IMR-90 (cell line): ENCODE results near the gene PLCB2. TPM values are rescaled to one million over a fixed set of nuclear protein-coding genes. Genes with fewer than 3 reads are reported as not detected.

Source experiments
- ATAC-seq: fragments of 200-7000 bp; cut with Tn5 transposase; 2 replicates; pipeline ENCODE4 v1.9.1; 2020; ENCODE audit warnings: low read depth, mild to moderate bottlenecking, moderate library complexity
- BruUV-seq: library from RNA; stranded (reverse); fragments of 400-500 nt; replicated peaks from 2 replicates; lab custom pipeline; 2021; lab: Mats Ljungman, UMichigan
- CTCF ChIA-PET: fragments of 300-600 bp; formaldehyde crosslinking; extraction: SDS; loops from one replicate; lab custom pipeline; 2021; ENCODE audit warnings: antibody characterized with exemption; lab: Yijun Ruan, JAX
- POLR2A ChIA-PET: fragments of 300-600 bp; sonication (Branson Sonifier 250); formaldehyde crosslinking; loops from one replicate; lab custom pipeline; 2022; ENCODE audit warnings: antibody characterized with exemption; ENCODE audit not compliant: unreplicated experiment; lab: Charles Lee
- DNase-seq: peaks from one replicate; pipeline ENCODE4 v3.0.0; 2013
- H2AFZ ChIP-seq: replicated peaks from 2 replicates; pipeline ENCODE3; 2013; ENCODE audit warnings: low read length, mild to moderate bottlenecking; ENCODE audit not compliant: poor library complexity
- H2AK5ac ChIP-seq: 2 replicates; pipeline ENCODE4 v1.6.1; 2013; ENCODE audit warnings: low read depth, low read length, inconsistent platforms
- H2AK9ac ChIP-seq: replicated peaks from 2 replicates; pipeline ENCODE3; 2013; ENCODE audit warnings: mild to moderate bottlenecking, low read depth, low read length, moderate library complexity; ENCODE audit not compliant: poor library complexity
- H2BK120ac ChIP-seq: 2 replicates; pipeline ENCODE4 v1.6.1; 2013; ENCODE audit warnings: low read depth, low read length, inconsistent platforms
- H2BK15ac ChIP-seq: 3 replicates; pipeline ENCODE4 v1.6.1; 2013; ENCODE audit warnings: low read depth, low read length, inconsistent platforms
- H2BK20ac ChIP-seq: 2 replicates; pipeline ENCODE4 v1.6.1; 2013; ENCODE audit warnings: low read depth, mild to moderate bottlenecking, inconsistent platforms, low read length, moderate library complexity
- H2BK5ac ChIP-seq: 2 replicates; pipeline ENCODE4 v1.6.1; 2013; ENCODE audit warnings: mild to moderate bottlenecking, low read depth, low read length, inconsistent platforms; ENCODE audit not compliant: poor library complexity, severe bottlenecking
- H3K14ac ChIP-seq: replicated peaks from 2 replicates; pipeline ENCODE4 v1.6.1; 2013; ENCODE audit warnings: low read depth, low read length, inconsistent platforms
- H3K18ac ChIP-seq: 2 replicates; pipeline ENCODE4 v1.6.1; 2013; ENCODE audit warnings: low read depth, low read length, control low read depth
- H3K23ac ChIP-seq: 2 replicates; pipeline ENCODE4 v1.6.1; 2013; ENCODE audit warnings: low read depth, low read length, inconsistent platforms
- H3K27ac ChIP-seq: 2 replicates; pipeline ENCODE4 v1.5.1; 2013; ENCODE audit warnings: mild to moderate bottlenecking, control low read depth, low read length; ENCODE audit not compliant: insufficient read depth
- H3K27me3 ChIP-seq: 2 replicates; pipeline ENCODE4 v1.6.1; 2013; ENCODE audit warnings: low read length; ENCODE audit not compliant: control insufficient read depth, insufficient read depth
- H3K36me3 ChIP-seq: 2 replicates; pipeline ENCODE4 v1.6.1; 2013; ENCODE audit warnings: low read length, mixed read lengths; ENCODE audit not compliant: control insufficient read depth, insufficient read depth
- H3K4ac ChIP-seq: 2 replicates; pipeline ENCODE4 v1.6.1; 2013; ENCODE audit warnings: low read depth, low read length, inconsistent platforms
- H3K4me1 ChIP-seq: 2 replicates; pipeline ENCODE4 v1.6.1; 2013; ENCODE audit warnings: low read length, mixed read lengths; ENCODE audit not compliant: control insufficient read depth, insufficient read depth
- H3K4me2 ChIP-seq: 2 replicates; pipeline ENCODE4 v1.6.1; 2013; ENCODE audit warnings: low read depth, mild to moderate bottlenecking, control low read depth, low read length, moderate library complexity
- H3K4me3 ChIP-seq: 2 replicates; pipeline ENCODE4 v1.5.1; 2013; ENCODE audit warnings: low read depth, mild to moderate bottlenecking, control low read depth, low read length, moderate library complexity; ENCODE audit not compliant: insufficient read depth
- H3K56ac ChIP-seq: 2 replicates; pipeline ENCODE4 v1.6.1; 2013; ENCODE audit warnings: low read length, inconsistent platforms; ENCODE audit not compliant: insufficient read depth; ENCODE audit errors: extremely low read depth
- H3K79me1 ChIP-seq, 2 experiments: 2 replicates each; pipeline ENCODE4 v1.6.1; 2013; ENCODE audit warnings: low read length in 2 of 2, inconsistent platforms in 1 of 2, low read depth in 1 of 2
- H3K9ac ChIP-seq: 2 replicates; pipeline ENCODE4 v1.6.1; 2013; ENCODE audit warnings: low read depth, low read length, control low read depth
- H3K9me1 ChIP-seq: 2 replicates; pipeline ENCODE4 v1.6.1; 2013; ENCODE audit warnings: low read length, inconsistent platforms; ENCODE audit not compliant: insufficient read depth
- H3K9me3 ChIP-seq: 2 replicates; pipeline ENCODE4 v1.6.1; 2013; ENCODE audit warnings: low read length; ENCODE audit not compliant: control insufficient read depth, insufficient read depth
- H4K20me1 ChIP-seq: 2 replicates; pipeline ENCODE4 v1.6.1; 2013; ENCODE audit warnings: low read length, inconsistent platforms; ENCODE audit not compliant: insufficient read depth
- H4K5ac ChIP-seq: 2 replicates; pipeline ENCODE4 v1.6.1; 2013; ENCODE audit warnings: mild to moderate bottlenecking, low read depth, low read length, control low read depth
- H4K8ac ChIP-seq, 2 experiments: 2 replicates each; pipeline ENCODE4 v1.6.1; 2013; ENCODE audit warnings: low read depth in 2 of 2, low read length in 2 of 2, control low read depth in 1 of 2, inconsistent platforms in 1 of 2
- H4K91ac ChIP-seq: 2 replicates; pipeline ENCODE4 v1.6.1; 2013; ENCODE audit warnings: low read depth, low read length, inconsistent platforms; ENCODE audit not compliant: insufficient read depth
- BHLHE40 ChIP-seq: fragments of 150-350 bp; IDR thresholded peaks from 2 replicates; pipeline ENCODE4 v1.6.1; 2016; ENCODE audit warnings: mild to moderate bottlenecking, low read depth, low read length
- CEBPB ChIP-seq: IDR thresholded peaks from 2 replicates; pipeline ENCODE4 v1.6.1; 2012; ENCODE audit warnings: low read depth, low read length, improper control_type of control experiment
- CHD1 ChIP-seq: IDR thresholded peaks from 2 replicates; pipeline ENCODE4 v1.6.1; 2012; ENCODE audit warnings: low read depth, low read length, improper control_type of control experiment
- CTCF ChIP-seq: conservative IDR thresholded peaks from 2 replicates; pipeline ENCODE4 v1.5.1; 2012; ENCODE audit warnings: mild to moderate bottlenecking, low read depth, low read length, improper control_type of control experiment
- ELK1 ChIP-seq: fragments of 150-350 bp; IDR thresholded peaks from 2 replicates; pipeline ENCODE4 v1.6.1; 2016; ENCODE audit warnings: low read depth, mild to moderate bottlenecking, low read length, moderate library complexity, borderline replicate concordance
- FOS ChIP-seq: fragments of 150-350 bp; IDR thresholded peaks from 2 replicates; pipeline ENCODE4 v1.6.1; 2016; ENCODE audit warnings: low read depth, low read length
- MAZ ChIP-seq: IDR thresholded peaks from 2 replicates; pipeline ENCODE4 v1.6.1; 2012; ENCODE audit warnings: low read depth, mild to moderate bottlenecking, low read length, improper control_type of control experiment, moderate library complexity, borderline replicate concordance
- MXI1 ChIP-seq: IDR thresholded peaks from 2 replicates; pipeline ENCODE4 v1.6.1; 2012; ENCODE audit warnings: low read depth, mild to moderate bottlenecking, low read length, moderate library complexity, borderline replicate concordance
- NFE2L2 ChIP-seq: fragments of 150-350 bp; IDR thresholded peaks from 2 replicates; pipeline ENCODE4 v1.6.1; 2016; ENCODE audit warnings: low read depth, mild to moderate bottlenecking, low read length
- POLR2A ChIP-seq: IDR thresholded peaks from 2 replicates; pipeline ENCODE4 v1.6.1; 2012; ENCODE audit warnings: mild to moderate bottlenecking, low read depth, low read length
- RAD21 ChIP-seq: IDR thresholded peaks from 2 replicates; pipeline ENCODE4 v1.6.1; 2012; ENCODE audit warnings: low read length, improper control_type of control experiment
- RCOR1 ChIP-seq: IDR thresholded peaks from 2 replicates; pipeline ENCODE4 v1.6.1; 2012; ENCODE audit warnings: mild to moderate bottlenecking, low read length, improper control_type of control experiment; ENCODE audit not compliant: insufficient replicate concordance
- RFX5 ChIP-seq: IDR thresholded peaks from 2 replicates; pipeline ENCODE4 v1.8.0; 2012; ENCODE audit warnings: low read depth, mild to moderate bottlenecking, low read length, moderate library complexity
- SMC3 ChIP-seq: fragments of 150-350 bp; IDR thresholded peaks from 2 replicates; pipeline ENCODE4 v1.6.1; 2016; ENCODE audit warnings: low read depth, mild to moderate bottlenecking, antibody characterized with exemption, low read length, moderate library complexity
- WGBS, 2 experiments: methylation state at CpG; one replicate each; pipeline versions ENCODE4 v1.1.5 to v1.1.7; 2013; ENCODE audit warnings: missing lambda C conversion rate in 2 of 2; ENCODE audit not compliant: insufficient read length in 1 of 2; ENCODE audit errors: extremely low coverage in 2 of 2; 5-methylcytosine and 5-hydroxymethylcytosine counted together
- dilution Hi-C: fragments of 300-500 bp; cut with HindIII; formaldehyde crosslinking; loops from one replicate; pipeline ENCODE4 v1.14.3; 2018; ENCODE audit warnings: low sequenced_read_pairs; ENCODE audit not compliant: unreplicated experiment
- in situ Hi-C: fragments of 300-500 bp; cut with MboI; formaldehyde crosslinking; loops from 3 replicates; pipeline ENCODE4 v1.14.3; 2019; ENCODE audit warnings: low sequenced_read_pairs, inconsistent platforms, mixed read lengths
- intact Hi-C: fragments of 100-400 bp; cut with micrococcal nuclease; formaldehyde crosslinking; loops from 2 replicates; pipeline ENCODE4 v1.10.0; 2022
- polyA plus RNA-seq, 3 experiments: library from polyadenylated mRNA; depleted of rRNA; stranded (reverse); fragments of >200 nt; gene quantifications; 2 replicates each; pipeline ENCODE4 v1.2.3, GENCODE V29; 2012; ENCODE audit warnings: low replicate concordance in 1 of 3
- total RNA-seq: library from RNA; depleted of rRNA; stranded (reverse); fragments of >200 nt; gene quantifications from 2 replicates; pipeline ENCODE4 v1.2.3, GENCODE V29; 2012

The PLCB2 gene
- total and polyA plus RNA-seq, 2 of the 4 experiments (the other 2 are of a cell fraction): 0.18 to 1.4 TPM

GRCh38 chr15:40243126-40243810 is 64.5 kb downstream of the PLCB2 start:
- no peak overlapping the region for H3K14ac ChIP-seq
- H3K4me1 ChIP-seq: peaks cover 3% of the 10 kb centered on the region; the same call in 1 of the 2 replicates
- no peak overlapping the region for H2BK120ac ChIP-seq
- no peak overlapping the region for H2BK15ac ChIP-seq
- H2BK5ac ChIP-seq: no peak overlapping the region
- no peak overlapping the region for H3K9ac ChIP-seq
- no peak for DNase-seq
- no peak overlapping the region for H4K91ac ChIP-seq
- ATAC-seq: no peak
- no peak overlapping the region for H4K5ac ChIP-seq
- ChIA-PET CTCF (no interaction called here), POLR2A (no interaction called here)
- no peaks in the 10 kb centered on the region for H3K79me1 ChIP-seq
- no peak overlapping the region for H3K4me3 ChIP-seq
- no peak overlapping the region for H2AK5ac ChIP-seq
- H3K9me3 ChIP-seq: no peaks in the 10 kb centered on the region
- H3K36me3 ChIP-seq: no peaks in the 10 kb centered on the region
- no peak overlapping the region for H2BK20ac ChIP-seq
- intact Hi-C loops (no loop called here), dilution Hi-C loops (no loop called here), in situ Hi-C loops (no loop called here)
- H3K9me1 ChIP-seq: no peaks in the 10 kb centered on the region
- no peak overlapping the region for H4K8ac ChIP-seq
- no peak for TF ChIP-seq RCOR1
- no peak for TF ChIP-seq CTCF
- TF ChIP-seq CHD1: no peak
- TF ChIP-seq RAD21: no peak
- TF ChIP-seq MAZ: no peak
- TF ChIP-seq SMC3: no peak
- no peak for TF ChIP-seq MXI1
- no peak for TF ChIP-seq ELK1
- TF ChIP-seq RFX5: no peak
- no peak for TF ChIP-seq POLR2A
- no peak for TF ChIP-seq BHLHE40
- TF ChIP-seq FOS: no peak
- no peak for TF ChIP-seq NFE2L2
- TF ChIP-seq CEBPB: no peak
- peaks cover 36% of the 10 kb centered on the region for H3K27me3 ChIP-seq
- no peak overlapping the region for H3K56ac ChIP-seq
- no peak overlapping the region for H3K4me2 ChIP-seq
- H3K23ac ChIP-seq: no peak overlapping the region
- H3K4ac ChIP-seq: no peak overlapping the region
- no peak overlapping the region for H2AFZ ChIP-seq
- BruUV-seq: no TSS peak
- no peaks in the 10 kb centered on the region for H4K20me1 ChIP-seq
- H2AK9ac ChIP-seq: peak overlapping the region; percentile 55
- H3K18ac ChIP-seq: no peak overlapping the region
- 83% methylated on average over 3 of the region's 9 CpGs; no CpG with 5 or more reads in 1 of the 2 experiments for WGBS, 2 experiments
- no peak overlapping the region for H3K27ac ChIP-seq
